Measurements from ENCODE around the gene NTNG1.
"Not testable (repeated sequence)": the region's sequence is repeated elsewhere in the genome, so short reads cannot be mapped to it uniquely, and the experiment has no call there.

NTNG1 gene

DNA sequence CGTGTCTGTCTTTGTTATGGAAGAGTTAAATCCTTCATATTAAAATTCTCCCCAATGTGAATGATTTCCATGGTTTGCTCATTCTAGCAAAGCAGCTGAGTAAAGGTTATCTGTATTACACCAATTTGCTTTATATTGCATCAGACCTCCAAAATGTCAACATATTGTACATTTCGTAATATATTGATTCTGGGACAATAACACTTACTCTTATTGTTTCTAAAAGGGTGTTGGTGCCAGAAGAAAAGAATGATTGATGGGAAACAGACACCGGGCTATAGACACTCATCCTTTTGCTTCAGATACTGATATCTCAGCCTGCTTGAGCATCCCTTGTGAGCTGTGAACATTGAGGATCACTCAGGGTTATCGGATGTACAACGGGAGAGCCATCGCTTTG is 7.0 kb downstream of the NTNG1 start:
- DNase-seq, result no peak

DNA sequence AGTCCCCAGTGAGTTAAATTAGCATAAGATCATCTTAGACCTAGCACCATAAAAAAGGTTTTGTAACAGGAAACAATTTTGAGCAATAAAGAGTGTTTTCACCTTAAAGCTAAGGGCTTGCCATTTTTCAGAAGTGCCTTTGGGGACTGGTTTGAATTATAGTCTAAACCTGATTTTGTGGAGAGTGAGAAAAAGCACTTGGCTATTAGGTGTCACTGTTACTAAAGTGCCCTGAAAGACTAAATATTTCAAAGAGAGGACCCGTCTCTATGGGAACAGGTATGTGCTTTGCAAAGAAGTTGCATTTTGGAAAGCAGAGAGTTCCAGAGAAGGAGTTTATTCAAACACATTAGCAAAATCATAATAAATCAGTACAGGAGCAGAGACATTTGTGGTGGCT is 9.1 kb downstream of the NTNG1 start:
- no peak for DNase-seq

DNA sequence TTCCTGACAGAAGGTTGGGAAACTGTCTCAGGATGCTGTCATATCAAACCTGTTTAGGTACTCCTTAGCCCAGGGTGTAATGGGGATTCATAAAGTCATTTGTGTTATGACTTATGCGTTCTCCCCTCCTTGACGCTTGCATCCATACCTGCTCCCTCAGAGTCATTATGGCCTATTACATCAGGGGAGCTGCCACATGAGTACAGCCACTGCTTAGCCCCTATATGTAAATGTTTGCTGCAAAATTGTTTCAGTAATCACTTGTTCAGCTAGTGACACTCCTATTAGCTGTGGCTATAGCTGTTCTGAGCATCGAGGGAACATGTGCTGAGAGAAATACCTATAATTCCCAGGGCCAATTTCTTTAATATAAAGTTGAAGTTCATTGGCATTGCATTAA is 10.5 kb downstream of the NTNG1 start:
- no peak for DNase-seq

DNA sequence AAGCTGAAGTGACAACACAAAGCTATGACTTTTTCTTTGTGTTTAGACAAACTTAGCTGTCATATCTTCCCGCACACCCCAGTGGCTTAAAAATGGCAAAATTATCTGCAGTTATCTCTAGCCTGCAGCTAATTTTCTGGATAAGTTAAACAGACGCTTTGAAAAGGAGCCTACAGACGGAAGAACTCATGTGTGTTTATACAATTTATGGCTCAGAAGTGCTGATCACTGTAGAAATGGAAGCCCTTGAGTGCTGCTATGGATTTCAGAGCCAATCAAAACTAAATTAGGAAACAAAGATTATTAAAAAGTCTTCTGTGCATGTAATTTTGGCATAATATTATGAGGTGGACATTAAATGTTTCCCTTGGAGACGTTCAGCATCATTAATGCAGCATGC is 11.6 kb downstream of the NTNG1 start:
- DNase-seq, result no peak

DNA sequence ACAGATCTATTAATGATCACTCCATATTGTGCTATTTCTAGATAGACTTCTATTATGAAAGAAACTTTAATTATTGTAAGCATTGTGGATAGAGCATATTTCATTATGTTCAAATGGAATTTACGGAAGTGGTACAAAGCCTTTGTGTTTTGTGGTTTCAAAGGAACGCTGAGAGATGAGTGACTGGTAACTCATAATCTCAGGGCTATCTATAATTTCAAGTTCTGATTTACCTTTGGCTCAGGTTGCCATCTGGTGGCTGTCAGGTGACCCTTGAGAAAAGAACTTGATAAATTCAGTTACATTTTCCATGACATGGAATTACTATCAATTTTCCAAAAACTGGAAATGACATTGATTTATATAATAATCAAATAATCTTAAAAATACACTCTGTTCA is 12.2 kb downstream of the NTNG1 start:
- no peak for DNase-seq

DNA sequence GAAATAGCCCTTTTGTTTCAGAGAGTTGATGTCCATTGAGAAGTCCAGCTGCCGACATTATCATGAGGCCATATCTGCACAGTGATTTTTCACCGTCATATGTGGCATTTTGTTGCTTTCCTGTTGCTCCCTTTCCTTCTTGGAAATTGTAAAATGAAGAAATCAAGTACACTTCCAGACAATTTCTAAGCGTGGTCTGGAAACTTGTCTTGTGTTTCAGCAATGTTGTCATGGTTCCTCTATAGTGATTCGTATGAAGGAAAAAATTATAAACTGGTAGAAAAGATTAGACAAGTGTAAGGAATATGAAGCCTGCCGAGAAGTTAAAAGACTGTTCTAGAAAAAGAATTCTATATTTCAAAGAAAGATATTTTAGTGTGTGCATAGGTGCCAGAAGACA is 17.7 kb downstream of the NTNG1 start:
- no peak for DNase-seq

DNA sequence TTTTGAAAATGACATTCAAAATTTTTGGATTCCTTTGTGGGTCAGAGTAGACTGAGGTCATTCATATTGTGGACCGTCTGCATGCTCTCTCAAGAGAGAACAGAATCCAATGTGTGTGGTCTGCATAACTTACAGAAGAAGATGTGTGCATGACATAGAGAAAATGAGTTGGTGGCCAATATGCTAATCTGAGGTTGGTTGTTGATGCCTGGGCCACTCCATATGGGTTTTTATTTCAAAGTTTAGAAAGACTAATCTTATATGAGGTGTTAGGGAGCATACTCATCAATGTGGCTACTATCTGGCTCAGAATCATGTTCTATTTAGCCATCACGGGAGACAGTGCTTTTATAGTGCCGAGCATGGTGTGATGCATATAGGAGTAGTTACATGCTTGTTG is 18.2 kb downstream of the NTNG1 start:
- no peak for DNase-seq

DNA sequence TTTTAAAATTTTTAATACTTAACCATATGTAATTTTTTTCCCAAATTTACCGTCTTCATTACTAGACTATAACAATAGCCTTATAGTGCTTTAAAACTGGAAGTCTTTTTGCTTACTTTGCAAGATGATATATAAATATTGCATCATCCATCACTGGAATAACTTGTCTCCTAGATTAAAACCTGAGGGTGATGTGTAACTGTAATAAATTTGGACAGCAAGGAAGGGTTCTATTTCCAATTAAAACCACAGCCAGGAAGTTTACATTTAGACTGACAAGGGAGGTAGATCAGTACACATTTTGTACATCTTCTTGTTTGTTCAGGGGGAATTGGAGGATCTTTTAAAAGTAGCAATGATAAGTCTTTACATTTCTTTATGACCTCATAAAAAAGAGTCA is 21.9 kb downstream of the NTNG1 start:
- DNase-seq, result no peak

DNA sequence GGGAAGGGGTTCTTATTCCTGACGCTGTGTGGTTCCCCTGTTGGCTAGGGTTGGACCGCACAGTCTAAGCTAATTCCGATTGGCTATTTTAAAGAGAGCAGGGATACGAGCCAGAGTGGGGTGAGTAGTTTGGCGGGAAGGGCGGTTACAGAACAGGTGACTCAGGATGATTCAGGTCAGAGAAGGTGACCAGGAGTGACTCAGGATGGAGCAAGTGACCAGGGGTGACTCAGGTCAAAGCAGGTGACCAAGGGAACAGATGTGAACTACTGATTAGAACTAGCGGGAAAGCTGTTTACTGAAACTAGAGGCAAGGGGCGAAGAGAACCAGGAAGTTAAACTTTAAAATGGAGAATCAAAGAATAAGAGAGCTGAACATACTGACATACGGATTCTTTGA is 24.1 kb downstream of the NTNG1 start:
- DNase-seq, result not testable (repeated sequence)

DNA sequence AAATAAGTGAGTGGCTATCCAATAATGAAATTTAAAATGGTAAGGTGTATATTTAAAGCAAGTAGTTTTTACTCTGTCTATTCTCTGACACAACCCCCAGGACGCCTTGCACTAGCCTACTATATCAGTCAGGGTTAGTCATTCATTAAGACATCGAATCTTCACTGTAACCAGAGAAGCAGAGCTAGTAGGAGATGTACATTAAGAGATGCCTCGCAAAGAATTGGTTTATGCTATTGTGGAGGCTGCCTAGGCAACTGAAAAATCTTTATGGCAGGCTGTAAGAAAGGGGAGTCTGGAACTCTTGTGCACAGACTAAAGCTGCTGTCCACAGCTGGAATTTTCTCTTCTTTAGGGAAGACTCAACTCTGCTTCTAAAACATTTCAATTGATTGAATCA is 28.8 kb downstream of the NTNG1 start:
- DNase-seq, result no peak

DNA sequence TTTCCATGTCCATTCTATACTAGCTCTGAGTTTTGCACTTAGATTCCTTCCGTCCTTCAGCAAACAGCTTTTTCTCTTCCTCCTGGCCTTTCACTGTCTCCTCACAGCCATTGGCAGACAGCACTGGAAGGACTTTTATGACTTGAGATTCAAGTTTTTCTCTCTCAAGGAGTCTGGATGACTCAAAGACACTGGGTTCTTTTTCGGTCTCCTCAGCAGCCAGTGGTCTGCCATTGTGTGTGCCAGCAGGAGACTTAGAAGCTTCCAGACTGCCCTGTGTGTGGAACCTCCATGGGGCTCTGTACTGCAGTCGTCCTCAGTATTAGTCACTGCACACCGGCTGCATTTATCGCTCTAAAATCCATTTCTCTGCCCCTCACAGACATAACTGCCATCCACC is 30.5 kb downstream of the NTNG1 start:
- no peak for DNase-seq

DNA sequence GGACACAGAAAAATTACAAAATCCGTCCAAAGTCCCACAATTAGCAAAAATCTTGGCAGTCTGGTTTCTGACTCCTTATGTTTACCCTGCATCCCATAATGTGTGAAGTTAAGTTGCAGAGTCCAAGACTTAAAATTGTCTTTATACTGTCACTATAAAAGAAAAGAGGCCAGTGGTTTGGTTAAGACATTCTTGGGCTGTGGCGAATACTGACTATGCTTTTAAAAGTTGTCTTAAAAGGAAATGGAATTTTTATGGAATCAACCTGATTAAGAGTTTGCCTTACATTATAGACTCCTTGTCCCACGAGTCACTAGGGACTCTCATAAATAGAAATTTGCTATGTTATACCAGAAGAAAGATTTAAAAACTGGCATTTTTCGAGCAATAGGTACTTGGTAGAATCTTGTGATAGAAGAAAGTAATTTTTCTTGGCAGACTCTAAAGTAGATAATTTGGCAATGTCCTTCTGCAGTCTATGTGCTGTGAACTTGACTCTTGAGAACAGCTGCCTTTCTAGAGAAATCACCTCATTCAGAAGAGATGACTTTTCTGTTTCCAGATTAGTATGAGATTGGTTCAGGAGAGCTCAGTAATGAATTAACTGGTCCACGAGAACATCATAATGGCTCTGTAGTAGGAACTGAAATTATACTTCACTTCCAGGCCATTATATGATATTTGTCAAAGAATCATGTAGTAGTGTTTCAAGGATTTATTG is 31.8 kb downstream of the NTNG1 start:
- no peak for DNase-seq

DNA sequence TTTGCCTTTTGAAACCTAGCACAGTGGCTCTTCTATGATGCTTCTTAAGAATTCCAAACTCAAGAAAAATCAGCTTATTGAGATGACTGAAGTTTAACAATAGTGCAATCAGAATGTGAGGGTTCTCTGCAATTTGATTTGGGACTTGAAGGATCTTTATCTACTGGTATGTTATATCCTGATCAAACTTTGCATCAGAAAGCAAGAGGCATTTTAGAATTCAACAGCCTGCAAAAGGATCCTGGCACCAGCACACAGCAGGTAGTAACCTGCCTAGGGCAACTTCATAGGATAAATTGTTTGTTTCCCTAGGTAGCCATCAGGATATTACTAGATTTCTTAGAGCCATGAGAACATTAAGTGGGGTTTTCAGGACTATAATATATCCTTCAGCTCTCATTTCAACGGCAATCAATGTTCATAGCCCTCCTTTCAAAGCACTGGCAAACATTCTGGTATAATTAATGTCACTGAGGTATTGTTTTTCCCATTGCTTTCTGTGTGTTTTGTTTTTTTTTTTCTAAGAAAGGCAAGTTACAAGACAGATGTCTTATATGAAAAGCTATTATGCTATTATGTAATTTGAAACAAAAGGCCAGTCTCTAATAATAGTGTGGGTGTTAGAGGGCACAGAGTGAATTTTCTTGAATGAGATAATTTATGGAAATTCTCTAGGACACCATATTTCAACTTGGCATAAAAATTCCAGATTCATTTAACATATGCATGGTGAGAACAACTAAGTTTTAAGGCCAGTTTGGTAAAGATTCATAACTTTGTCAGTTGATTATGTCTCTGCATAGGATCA is 34.5 kb downstream of the NTNG1 start:
- peak; percentile 75 for DNase-seq

DNA sequence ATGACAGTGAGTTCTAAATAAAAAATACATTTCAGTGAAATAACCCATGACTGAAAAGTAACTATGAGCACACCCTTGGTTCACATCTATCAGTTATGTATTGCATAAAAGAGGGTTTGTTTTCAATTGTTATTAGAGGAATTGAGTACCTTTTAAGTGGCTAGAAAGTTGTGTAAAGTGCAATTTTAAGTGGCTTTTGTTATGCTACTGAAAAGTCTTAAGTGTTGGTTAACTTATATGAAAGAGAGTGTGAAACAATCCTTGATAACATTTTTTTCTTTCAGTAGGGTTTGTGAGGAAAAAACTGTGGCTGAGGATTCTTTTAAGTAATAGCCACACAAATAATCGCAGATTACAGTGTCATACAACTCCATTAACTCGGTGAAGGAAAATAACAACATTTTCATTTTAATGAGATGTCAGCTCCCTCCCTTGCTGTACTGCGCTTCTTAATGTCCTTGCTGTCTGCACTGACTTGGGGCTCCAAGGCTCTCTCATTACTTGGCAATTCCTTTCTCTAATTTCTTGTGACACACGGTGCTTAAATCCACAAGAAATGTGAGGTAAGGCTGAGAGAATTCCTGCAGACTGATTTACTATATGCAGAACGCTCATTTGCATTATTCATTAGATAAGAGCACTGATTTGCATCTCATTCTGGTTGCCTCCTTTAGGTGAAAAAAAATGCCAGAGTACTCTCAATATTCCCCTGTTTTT is 40.6 kb downstream of the NTNG1 start:
- no peak for DNase-seq

DNA sequence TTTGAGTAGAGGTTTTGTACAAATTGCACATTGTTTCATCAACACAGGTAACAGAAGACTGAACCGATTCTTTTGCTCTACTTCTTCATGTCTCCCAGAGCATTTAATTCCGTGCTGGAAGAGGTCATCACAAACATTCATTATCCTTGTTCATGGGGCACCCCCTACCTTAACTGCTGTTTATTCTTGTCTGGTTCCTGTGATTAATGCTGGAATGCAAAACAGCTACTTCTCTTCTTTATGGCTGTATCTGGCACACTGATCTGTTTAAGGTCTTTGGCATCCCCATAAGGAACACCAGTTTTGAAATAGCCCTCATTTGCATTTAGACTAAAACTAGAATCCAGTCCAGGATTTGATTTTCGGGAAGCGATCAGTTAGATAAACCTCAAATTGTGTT is 42.2 kb downstream of the NTNG1 start:
- DNase-seq, result no peak

DNA sequence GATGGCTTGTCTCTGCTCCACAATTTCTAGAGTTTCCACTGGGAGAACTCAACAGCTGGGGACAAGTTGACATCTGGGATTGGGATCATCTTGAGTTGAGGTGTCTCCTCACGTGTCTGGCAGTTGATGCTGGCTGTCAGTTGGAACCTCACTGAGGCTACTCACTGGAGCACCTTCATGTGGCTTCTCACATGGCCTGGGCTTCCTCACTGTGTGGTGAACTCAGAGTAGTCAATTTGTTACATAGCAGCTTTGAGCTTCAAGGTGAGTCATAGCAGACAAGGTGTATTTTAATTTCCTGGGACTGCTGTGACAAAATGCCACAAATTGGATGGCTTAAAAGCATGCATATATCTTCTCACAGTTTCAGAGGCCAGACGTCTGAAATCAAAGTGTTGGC is 44.0 kb downstream of the NTNG1 start:
- no peak for DNase-seq

DNA sequence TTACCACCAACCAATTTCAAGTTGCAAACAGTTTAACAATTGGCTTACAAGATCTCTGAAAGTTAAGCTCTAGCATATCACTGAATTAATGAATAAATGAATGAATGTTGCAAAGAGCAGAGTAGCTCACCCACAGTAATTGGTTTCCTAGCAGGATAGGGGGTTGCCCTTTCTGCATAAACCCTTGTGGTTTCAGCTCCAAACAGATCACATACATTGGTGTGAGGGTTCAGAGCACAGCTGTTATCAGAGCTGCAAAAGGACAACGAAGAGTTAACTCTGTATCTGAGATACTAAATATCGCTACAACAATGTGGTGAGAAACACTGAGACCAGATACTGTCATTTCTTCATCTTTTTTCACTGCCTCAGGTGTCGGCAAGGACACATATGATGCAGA is 46.6 kb downstream of the NTNG1 start:
- DNase-seq, result no peak

DNA sequence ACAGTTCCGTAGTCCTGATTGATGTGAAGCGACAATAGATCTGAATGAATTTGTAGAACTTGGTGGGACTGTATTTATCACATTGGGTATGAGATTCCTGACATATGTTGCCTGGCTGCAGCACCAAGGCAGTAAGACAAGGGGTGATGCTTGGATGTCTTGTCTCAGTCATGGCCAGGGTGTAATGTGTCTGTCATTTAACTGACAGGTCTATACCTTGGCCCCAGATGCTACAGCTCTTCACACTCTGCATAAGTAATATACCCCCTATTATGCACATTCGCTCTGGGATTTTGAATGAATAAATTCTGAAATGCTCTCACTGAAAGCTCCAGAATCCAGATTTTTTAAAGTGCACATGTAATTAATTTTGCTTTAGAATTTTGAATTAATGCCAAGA is 47.3 kb downstream of the NTNG1 start:
- DNase-seq, result no peak

DNA sequence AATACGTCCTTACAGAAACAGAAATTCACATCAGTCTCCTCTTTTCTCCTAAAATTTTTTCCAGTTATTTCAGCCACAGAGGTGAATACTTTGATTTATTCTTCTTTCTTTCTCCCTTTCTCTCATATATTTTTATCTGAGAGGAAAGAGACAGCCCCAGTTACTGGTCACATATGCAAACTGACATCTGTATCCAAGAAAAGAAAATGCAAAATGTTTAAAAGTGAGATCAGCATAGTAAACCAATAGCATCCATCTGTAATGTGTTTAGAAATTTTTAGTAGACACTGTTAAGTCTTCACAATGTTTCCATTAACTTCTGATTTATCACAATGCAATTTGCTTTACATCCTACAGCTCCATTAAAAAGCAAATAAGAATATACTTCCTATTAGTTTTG is 53.5 kb downstream of the NTNG1 start:
- no peak for DNase-seq

DNA sequence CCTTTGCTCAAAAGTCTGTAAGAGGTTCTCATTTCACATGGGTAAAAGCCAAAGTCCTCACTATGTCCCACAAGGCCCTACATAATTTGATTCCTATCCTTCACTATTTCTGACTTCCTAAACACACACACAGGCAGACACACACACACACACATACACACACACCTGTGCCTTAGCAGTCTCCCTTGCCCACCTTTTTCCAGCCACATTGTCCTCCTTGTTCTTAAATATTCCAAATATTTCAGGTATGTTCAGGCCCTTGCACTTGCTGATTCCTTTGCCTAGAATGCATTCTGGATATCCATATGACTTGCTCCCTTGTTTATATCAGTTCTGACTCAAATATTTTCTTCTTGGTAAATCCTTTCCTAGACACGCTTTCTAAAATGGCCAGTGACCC is 54.6 kb downstream of the NTNG1 start:
- DNase-seq, result no peak

DNA sequence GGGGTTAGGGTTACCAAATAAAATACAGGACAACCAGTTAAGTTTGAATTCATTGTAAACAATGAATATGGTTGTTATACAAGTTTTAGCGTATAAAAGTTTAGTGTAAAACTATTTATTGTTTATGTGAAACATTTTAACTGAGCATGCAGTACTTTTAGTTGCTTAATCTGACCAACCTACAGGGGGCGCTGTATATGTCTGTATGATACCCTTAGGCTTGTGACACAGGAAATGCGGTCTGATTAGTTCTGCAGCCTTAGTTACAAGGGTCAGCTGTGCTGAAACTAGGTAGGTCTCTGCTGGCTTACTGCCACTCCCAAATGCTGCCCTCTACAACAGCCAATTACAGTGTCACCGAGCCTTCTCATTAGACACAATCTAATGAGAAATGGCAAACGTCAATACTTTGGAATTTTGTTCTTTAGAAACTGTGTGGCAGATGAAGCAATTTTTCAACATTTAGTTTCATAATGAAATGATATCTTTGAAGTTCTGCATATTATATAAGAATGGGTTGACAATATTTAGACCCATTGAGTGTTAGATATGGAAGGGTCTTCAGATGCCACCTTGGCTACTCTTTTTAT is 56.2 kb downstream of the NTNG1 start:
- DNase-seq, result peak; percentile 31

DNA sequence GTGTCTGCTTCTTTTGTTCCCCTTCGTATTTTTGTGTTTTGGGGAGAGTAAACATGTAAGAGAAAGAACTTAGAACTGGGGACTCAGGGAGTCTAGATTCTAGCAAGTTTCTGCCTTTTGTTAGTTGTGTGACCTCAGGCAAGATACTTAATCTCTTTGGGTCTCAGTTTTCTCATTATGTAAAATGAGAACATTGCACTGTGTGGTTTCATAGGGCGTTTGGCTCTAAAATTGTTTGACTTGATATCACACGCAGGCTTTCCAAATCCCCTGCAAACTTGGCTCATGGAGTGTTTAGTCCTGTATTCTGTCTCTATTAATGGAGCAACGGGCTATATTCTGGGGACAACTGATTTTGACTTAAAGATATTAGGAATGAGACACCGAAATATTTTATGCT is 57.7 kb downstream of the NTNG1 start:
- DNase-seq, result peak; percentile 34

DNA sequence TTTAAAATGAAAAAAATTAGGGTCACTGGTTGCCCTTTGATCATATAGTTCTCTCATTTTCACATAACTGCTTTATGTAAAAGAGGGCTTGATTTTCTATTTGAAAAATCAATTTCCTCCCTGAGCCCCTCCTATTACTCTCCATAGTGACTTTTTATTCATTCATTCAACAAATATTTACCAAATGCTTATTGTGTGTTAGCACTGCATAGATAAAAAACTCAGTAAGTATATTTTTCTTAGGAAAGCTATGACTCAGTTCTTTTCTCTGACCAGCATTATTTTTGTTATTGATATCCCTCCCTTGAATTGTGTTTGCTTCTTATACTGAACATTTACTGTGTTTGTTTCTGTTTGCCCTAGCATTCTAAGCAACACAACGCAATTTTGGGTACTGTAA is 59.8 kb downstream of the NTNG1 start:
- no peak for DNase-seq

DNA sequence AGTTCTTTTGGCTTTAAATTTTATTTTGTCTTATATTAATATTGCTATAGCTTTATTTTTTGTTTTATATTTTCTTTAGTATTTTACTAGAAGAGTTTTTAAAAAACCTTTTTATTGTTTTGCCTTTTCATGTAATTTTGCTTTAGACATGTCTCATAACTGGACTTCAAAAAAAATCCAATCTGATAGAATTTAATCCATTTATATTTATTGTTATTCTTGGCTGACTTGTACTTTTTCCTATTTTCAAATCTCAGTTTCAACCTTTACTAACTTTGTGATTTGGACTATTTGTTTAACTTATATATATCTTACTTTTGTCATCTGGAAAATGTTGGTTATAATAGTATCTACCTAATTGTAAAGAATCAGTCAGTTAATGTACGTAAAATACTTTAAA is 61.2 kb downstream of the NTNG1 start:
- DNase-seq, result no peak

Data from NCI-H2081 treated with DMSO at 0.1 percent for 48 hours (cell line).